ENCODE measurements around the gene CFAP210.
"Not testable (repeated sequence)": the region's sequence is repeated elsewhere in the genome, so short reads cannot be mapped to it uniquely, and the experiment has no call there.

Gene CFAP210

GRCh38 chr2:169609264-169609663 lies 84.9 kb downstream of the CFAP210 start:
- no peak for DNase-seq

- DNase-seq: no peak
Measured at GRCh38 chr2:169599568-169599967, 94.6 kb downstream of the CFAP210 start.

GRCh38 chr2:169598982-169599381 lies 95.2 kb downstream of the CFAP210 start:
- no peak for DNase-seq

- not testable (repeated sequence) for DNase-seq
Measured at GRCh38 chr2:169596546-169596945, 97.7 kb downstream of the CFAP210 start.
